Thyroid gland (tissue), 4 donors: ENCODE data around the gene LY6G5B. TPM values are rescaled to one million over a fixed set of nuclear protein-coding genes. Genes with fewer than 3 reads are reported as not detected.
A peak's percentile ranks its signal among the peaks of the same experiment; 100 is the strongest.

Experiments used
- DNase-seq, 2 donors: peaks; one replicate each; pipeline ENCODE4 v3.0.0-alpha.2; 2019
- H3K27ac ChIP-seq, 3 donors: fragments of 200-600 bp; sonication (generic); 1 replicate in 2 of 3; 2 replicates in 1 of 3; pipeline ENCODE4 v1.5.1; 2016 to 2019; ENCODE audit warnings: mild to moderate bottlenecking in 1 of 3, moderate library complexity in 1 of 3
- H3K27me3 ChIP-seq: fragments of 200-600 bp; sonication (generic); one replicate; pipeline ENCODE4 v1.5.1; 2019
- H3K36me3 ChIP-seq, 2 donors: fragments of 200-600 bp; sonication (generic); one replicate each; pipeline ENCODE4 v1.5.1; 2016 to 2019
- H3K4me1 ChIP-seq, 2 donors: fragments of 200-600 bp; sonication (generic); one replicate each; pipeline ENCODE4 v1.5.1; 2017 to 2019
- H3K4me3 ChIP-seq, 3 donors: fragments of 200-600 bp; sonication (generic); replicated peaks in 1 of 3; 1 replicate in 2 of 3; 2 replicates in 1 of 3; pipeline ENCODE4 v1.5.1; 2016; ENCODE audit warnings: mild to moderate bottlenecking in 1 of 3
- H3K9me3 ChIP-seq: fragments of 200-600 bp; sonication (generic); one replicate; pipeline ENCODE4 v1.5.1; 2017
- POLR2A ChIP-seq, 2 donors: fragments of 450-650 bp; IDR thresholded peaks; one replicate each; pipeline ENCODE4 v1.6.1; 2017; ENCODE audit warnings: antibody characterized with exemption in 2 of 2, mild to moderate bottlenecking in 2 of 2, moderate library complexity in 1 of 2
- WGBS, 2 donors: methylation state at CpG; one replicate each; pipeline ENCODE4 v1.1.5; 2017; 5-methylcytosine and 5-hydroxymethylcytosine counted together
- intact Hi-C: fragments of 100-400 bp; cut with DNase I; formaldehyde crosslinking; loops from one replicate; pipeline ENCODE4 v1.15.1; 2023
- total RNA-seq, 4 donors: library from RNA; depleted of rRNA; stranded (reverse); fragments of >200 nt; gene quantifications; one replicate each; pipeline ENCODE4 v1.2.3, GENCODE V29; 2016
- TF ChIP-seq, protein P1 (sequence below), 6 experiments: fragments of 200-600 bp in 3 of 6; fragments of 450-650 bp in 3 of 6; sonication (generic) in 3 of 6; IDR thresholded peaks; one replicate each; pipeline ENCODE4 v1.5.1; 2016 to 2019; ENCODE audit warnings: antibody characterized with exemption in 6 of 6, mild to moderate bottlenecking in 2 of 6, inconsistent platforms in 1 of 6, moderate library complexity in 1 of 6

LY6G5B gene
- total RNA-seq, 4 donors from 2014 or later, result 4.4 to 11.8 (median 9.4) TPM

GRCh38 chr6:31681135-31681671 is 11.4 kb downstream of the LY6G5B start:
- Histone ChIP-seq H3K27ac (peak overlapping the region; percentile 79 to 84 (median 80)), H3K4me3 (peak overlapping the region in 2 of 3 donors; percentile 24 to 27), H3K36me3 (peaks cover 0 to under 1% of the 10 kb centered on the region in 2 donors), H3K4me1 (peaks cover 10 to 18% of the 10 kb centered on the region in 2 donors), H3K27me3 (no peaks in the 10 kb centered on the region), H3K9me3 (no peaks in the 10 kb centered on the region)
- 0% methylated on average over 11 to 27 of the region's 40 CpGs for WGBS, 2 donors
- peak; percentile 91 to 92 for DNase-seq
- TF ChIP-seq POLR2A (IDR thresholded peaks at IDR 0.05), result peak in 1 of 2 donors; percentile 42
- TF ChIP-seq, protein P1, sequence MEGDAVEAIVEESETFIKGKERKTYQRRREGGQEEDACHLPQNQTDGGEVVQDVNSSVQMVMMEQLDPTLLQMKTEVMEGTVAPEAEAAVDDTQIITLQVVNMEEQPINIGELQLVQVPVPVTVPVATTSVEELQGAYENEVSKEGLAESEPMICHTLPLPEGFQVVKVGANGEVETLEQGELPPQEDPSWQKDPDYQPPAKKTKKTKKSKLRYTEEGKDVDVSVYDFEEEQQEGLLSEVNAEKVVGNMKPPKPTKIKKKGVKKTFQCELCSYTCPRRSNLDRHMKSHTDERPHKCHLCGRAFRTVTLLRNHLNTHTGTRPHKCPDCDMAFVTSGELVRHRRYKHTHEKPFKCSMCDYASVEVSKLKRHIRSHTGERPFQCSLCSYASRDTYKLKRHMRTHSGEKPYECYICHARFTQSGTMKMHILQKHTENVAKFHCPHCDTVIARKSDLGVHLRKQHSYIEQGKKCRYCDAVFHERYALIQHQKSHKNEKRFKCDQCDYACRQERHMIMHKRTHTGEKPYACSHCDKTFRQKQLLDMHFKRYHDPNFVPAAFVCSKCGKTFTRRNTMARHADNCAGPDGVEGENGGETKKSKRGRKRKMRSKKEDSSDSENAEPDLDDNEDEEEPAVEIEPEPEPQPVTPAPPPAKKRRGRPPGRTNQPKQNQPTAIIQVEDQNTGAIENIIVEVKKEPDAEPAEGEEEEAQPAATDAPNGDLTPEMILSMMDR (IDR thresholded peaks at IDR 0.05), result no peak
- intact Hi-C loops, result loop anchor here (5.0 kb wide), 1 partner anchor 151 kb away; no protein-coding TSS in a partner anchor

DNA sequence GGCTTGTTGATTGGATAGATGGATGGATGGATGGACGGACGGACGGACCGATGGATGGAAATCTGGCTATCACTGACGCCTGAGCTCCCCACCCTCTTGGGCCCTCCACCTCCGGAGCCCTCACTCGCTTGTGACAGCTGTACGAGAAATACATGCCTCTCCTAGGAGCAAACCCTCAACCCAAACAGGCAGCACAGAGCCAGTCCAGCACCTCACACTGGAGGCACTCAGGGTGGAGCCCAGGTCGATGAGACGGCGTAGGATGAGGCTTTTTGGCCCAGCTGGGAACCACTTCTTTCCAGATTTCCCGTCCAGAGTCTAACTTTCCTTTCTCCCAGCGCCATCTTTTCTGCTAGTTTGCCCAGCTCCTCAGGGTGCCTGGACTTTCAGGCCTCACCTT is 13.8 kb downstream of the LY6G5B start:
- peak in 1 of 2 donors; percentile 16 for DNase-seq
- no peak overlapping the region for H3K27ac ChIP-seq
- no peak overlapping the region for H3K4me3 ChIP-seq
- WGBS, 2 donors, result 68 to 74% methylated on average over 13 of the region's 13 CpGs
- intact Hi-C loops, result loop anchor here (5.0 kb wide), 1 partner anchor 149 kb away; no protein-coding TSS in a partner anchor
- H3K9me3 ChIP-seq, result no peaks in the 10 kb centered on the region
- H3K4me1 ChIP-seq, result peaks cover 10 to 18% of the 10 kb centered on the region in 2 donors
- H3K27me3 ChIP-seq, result no peaks in the 10 kb centered on the region
- TF ChIP-seq POLR2A (IDR thresholded peaks at IDR 0.05), result no peak
- TF ChIP-seq, protein P1 (IDR thresholded peaks at IDR 0.05), result no peak
- H3K36me3 ChIP-seq, result peaks cover 21 to 23% of the 10 kb centered on the region in 2 donors

DNA sequence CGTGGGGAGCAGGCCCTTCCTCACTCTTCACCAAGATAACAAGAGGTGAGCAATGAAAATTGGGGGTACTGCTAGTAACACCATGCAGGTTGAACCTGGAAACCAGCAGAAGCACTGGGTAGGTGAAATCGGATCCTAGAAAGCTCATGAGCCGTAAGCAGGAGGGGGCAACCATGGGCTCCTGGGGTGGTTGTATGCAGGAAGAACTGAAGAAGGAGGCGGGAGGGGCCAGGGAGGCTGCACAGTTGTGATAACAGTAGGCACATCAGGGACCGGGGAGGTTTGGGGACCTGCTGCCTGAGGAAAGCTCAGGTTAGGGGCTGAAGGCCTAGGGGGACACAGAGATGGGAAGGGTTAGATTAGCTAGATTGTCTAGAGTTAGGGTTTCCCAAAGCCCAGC is 16.7 kb downstream of the LY6G5B start:
- no peak for TF ChIP-seq POLR2A (IDR thresholded peaks at IDR 0.05)
- TF ChIP-seq, protein P1 (IDR thresholded peaks at IDR 0.05), result no peak
- no peaks in the 10 kb centered on the region for H3K27me3 ChIP-seq
- 82 to 92% methylated on average over 5 of the region's 5 CpGs for WGBS, 2 donors
- peaks cover 7 to 11% of the 10 kb centered on the region in 2 donors for H3K4me1 ChIP-seq
- no peak overlapping the region for H3K27ac ChIP-seq
- no peaks in the 10 kb centered on the region for H3K9me3 ChIP-seq
- intact Hi-C loops, result loop anchor here (5.0 kb wide), 1 partner anchor 46 kb away; no protein-coding TSS in a partner anchor
- no peak for DNase-seq
- H3K36me3 ChIP-seq, result peaks cover 41 to 48% of the 10 kb centered on the region in 2 donors
- H3K4me3 ChIP-seq, result no peak overlapping the region

GRCh38 chr6:31687321-31687720 is 17.5 kb downstream of the LY6G5B start:
- DNase-seq, result no peak
- no peak for TF ChIP-seq POLR2A (IDR thresholded peaks at IDR 0.05)
- TF ChIP-seq, protein P1 (IDR thresholded peaks at IDR 0.05), result no peak
- H3K27ac ChIP-seq, result no peak overlapping the region
- no peaks in the 10 kb centered on the region for H3K27me3 ChIP-seq
- peaks cover 45 to 55% of the 10 kb centered on the region in 2 donors for H3K36me3 ChIP-seq
- peaks cover 3 to 7% of the 10 kb centered on the region in 2 donors for H3K4me1 ChIP-seq
- intact Hi-C loops, result loop anchor here (5.0 kb wide), 1 partner anchor 45 kb away; no protein-coding TSS in a partner anchor
- H3K9me3 ChIP-seq, result no peaks in the 10 kb centered on the region
- 85 to 86% methylated on average over 8 of the region's 8 CpGs for WGBS, 2 donors
- H3K4me3 ChIP-seq, result no peak overlapping the region
